Hepatocyte (in vitro differentiated cells): ENCODE results near the gene FXYD1. TPM values are rescaled to one million over a fixed set of nuclear protein-coding genes. Genes with fewer than 3 reads are reported as not detected.

ENCODE experiments used
- DNase-seq: peaks from one replicate; pipeline ENCODE4 v3.0.0-alpha.2; 2016; ENCODE audit warnings: low spot score
- H2AFZ ChIP-seq: fragments of 200-600 bp; sonication (generic); 2 replicates; pipeline ENCODE4 v1.6.0; 2016; ENCODE audit warnings: antibody characterized with exemption, mild to moderate bottlenecking
- H3K27ac ChIP-seq: fragments of 200-600 bp; sonication (generic); 2 replicates; pipeline ENCODE4 v1.5.1; 2016; ENCODE audit warnings: mild to moderate bottlenecking
- H3K27me3 ChIP-seq: fragments of 200-600 bp; sonication (generic); 2 replicates; pipeline ENCODE4 v1.6.1; 2016
- H3K36me3 ChIP-seq: fragments of 200-600 bp; sonication (generic); replicated peaks from 2 replicates; pipeline ENCODE4 v1.5.1; 2016; ENCODE audit warnings: low read depth; ENCODE audit not compliant: insufficient read depth
- H3K4me1 ChIP-seq: fragments of 200-600 bp; sonication (generic); 2 replicates; pipeline ENCODE4 v1.5.1; 2016; ENCODE audit warnings: mild to moderate bottlenecking, moderate library complexity; ENCODE audit not compliant: insufficient read depth
- H3K4me2 ChIP-seq: fragments of 200-600 bp; sonication (generic); 2 replicates; pipeline ENCODE4 v1.6.0; 2016
- H3K4me3 ChIP-seq: fragments of 200-600 bp; sonication (generic); 2 replicates; pipeline ENCODE4 v1.5.1; 2016; ENCODE audit warnings: mild to moderate bottlenecking
- H3K79me2 ChIP-seq: fragments of 200-600 bp; sonication (generic); 2 replicates; pipeline ENCODE4 v1.6.0; 2017; ENCODE audit warnings: mild to moderate bottlenecking
- H3K9me2 ChIP-seq: fragments of 200-600 bp; sonication (generic); replicated peaks from 2 replicates; pipeline ENCODE4 v1.6.0; 2017; ENCODE audit warnings: mild to moderate bottlenecking; ENCODE audit not compliant: insufficient read depth
- H3K9me3 ChIP-seq: fragments of 200-600 bp; sonication (generic); 2 replicates; pipeline ENCODE4 v1.5.1; 2016; ENCODE audit warnings: low read depth, mild to moderate bottlenecking
- H4K20me1 ChIP-seq: fragments of 200-600 bp; sonication (generic); 2 replicates; pipeline ENCODE4 v1.6.0; 2016; ENCODE audit warnings: mild to moderate bottlenecking; ENCODE audit not compliant: insufficient read depth, poor library complexity, severe bottlenecking
- EZH2 ChIP-seq: fragments of 200-600 bp; sonication (generic); IDR thresholded peaks from 2 replicates; pipeline ENCODE4 v1.6.1; 2016; ENCODE audit warnings: antibody characterized with exemption, mild to moderate bottlenecking, borderline replicate concordance
- EZH2phosphoT487 ChIP-seq: fragments of 200-600 bp; sonication (generic); IDR thresholded peaks from one replicate; pipeline ENCODE4 v1.6.1; 2018; ENCODE audit warnings: antibody characterized with exemption, mild to moderate bottlenecking, low read depth, moderate library complexity; ENCODE audit not compliant: unreplicated experiment, severe bottlenecking
- WGBS: methylation state at CpG from one replicate; pipeline ENCODE4 v1.1.6; 2016; ENCODE audit warnings: low lambda C conversion rate; ENCODE audit errors: missing lambda C conversion rate; 5-methylcytosine and 5-hydroxymethylcytosine counted together
- polyA plus RNA-seq: library from polyadenylated mRNA; unstranded; fragments of >200 nt; fragmentation: Nextera tagmentation; extraction: Ambion mirVana; gene quantifications from 2 replicates; pipeline ENCODE4 v1.2.1, GENCODE V29; 2016
- total RNA-seq: library from RNA; depleted of rRNA; stranded (reverse); fragments of >200 nt; gene quantifications from 2 replicates; pipeline ENCODE4 v1.2.3, GENCODE V29; 2014
- TF ChIP-seq, protein P1 (sequence below): fragments of 200-600 bp; sonication (generic); IDR thresholded peaks from 2 replicates; pipeline ENCODE4 v1.5.1; 2016; ENCODE audit warnings: antibody characterized with exemption, mild to moderate bottlenecking; ENCODE audit not compliant: poor library complexity

Gene FXYD1
- total and polyA plus RNA-seq, 2 experiments from 2014 or later = 2.9 to 22.0 TPM

DNA sequence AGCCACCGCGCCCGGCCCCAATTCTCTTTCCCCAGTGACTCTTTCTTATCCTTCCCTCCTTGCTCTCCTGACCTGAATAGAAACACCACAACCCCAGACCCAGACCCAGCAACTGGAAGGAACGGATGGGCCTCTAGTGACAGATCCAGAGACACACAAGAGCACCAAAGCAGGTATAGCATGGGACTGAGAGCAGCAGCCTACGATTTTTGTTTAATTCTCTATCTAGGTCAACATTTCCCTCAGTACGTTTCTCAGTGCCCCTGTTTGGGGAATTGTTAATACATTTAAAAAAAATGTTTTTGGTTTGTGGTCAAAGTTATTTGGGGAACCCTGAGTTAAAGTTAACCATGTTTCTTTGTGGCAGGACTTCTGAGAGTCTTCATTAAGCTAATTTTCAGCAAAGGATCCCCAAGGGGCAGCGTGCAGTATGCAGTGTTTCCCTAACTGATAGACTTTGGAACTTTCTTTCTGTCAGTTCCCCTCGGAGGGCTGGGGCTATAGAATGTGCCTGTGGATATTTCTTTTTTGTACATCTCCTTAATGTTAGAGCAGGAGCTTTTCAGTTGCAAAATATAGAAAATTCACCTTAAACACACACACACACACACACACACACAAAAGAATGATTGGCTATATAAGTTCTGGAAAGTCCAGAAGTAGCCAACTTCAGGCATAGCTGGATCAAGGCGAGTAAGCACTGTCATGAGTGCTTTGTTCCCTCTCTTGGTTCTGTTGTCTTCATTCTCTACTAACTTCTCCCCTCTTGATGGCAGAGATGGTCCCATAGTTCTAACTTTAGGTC, 22.2 kb downstream of the FXYD1 start:
- WGBS = 86% methylated on average over 9 of the region's 9 CpGs
- TF ChIP-seq EZH2 = no peak
- TF ChIP-seq EZH2phosphoT487 = no peak
- TF ChIP-seq, protein P1, sequence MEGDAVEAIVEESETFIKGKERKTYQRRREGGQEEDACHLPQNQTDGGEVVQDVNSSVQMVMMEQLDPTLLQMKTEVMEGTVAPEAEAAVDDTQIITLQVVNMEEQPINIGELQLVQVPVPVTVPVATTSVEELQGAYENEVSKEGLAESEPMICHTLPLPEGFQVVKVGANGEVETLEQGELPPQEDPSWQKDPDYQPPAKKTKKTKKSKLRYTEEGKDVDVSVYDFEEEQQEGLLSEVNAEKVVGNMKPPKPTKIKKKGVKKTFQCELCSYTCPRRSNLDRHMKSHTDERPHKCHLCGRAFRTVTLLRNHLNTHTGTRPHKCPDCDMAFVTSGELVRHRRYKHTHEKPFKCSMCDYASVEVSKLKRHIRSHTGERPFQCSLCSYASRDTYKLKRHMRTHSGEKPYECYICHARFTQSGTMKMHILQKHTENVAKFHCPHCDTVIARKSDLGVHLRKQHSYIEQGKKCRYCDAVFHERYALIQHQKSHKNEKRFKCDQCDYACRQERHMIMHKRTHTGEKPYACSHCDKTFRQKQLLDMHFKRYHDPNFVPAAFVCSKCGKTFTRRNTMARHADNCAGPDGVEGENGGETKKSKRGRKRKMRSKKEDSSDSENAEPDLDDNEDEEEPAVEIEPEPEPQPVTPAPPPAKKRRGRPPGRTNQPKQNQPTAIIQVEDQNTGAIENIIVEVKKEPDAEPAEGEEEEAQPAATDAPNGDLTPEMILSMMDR = no peak
- H3K27ac ChIP-seq = no peak overlapping the region
- H3K36me3 ChIP-seq = no peaks in the 10 kb centered on the region
- H3K79me2 ChIP-seq = no peaks in the 10 kb centered on the region
- no peaks in the 10 kb centered on the region for H3K9me2 ChIP-seq
- H3K4me2 ChIP-seq = no peak overlapping the region
- H3K4me1 ChIP-seq = no peaks in the 10 kb centered on the region
- H3K27me3 ChIP-seq = peaks cover 6% of the 10 kb centered on the region
- DNase-seq = no peak
- no peaks in the 10 kb centered on the region for H3K9me3 ChIP-seq
- no peak overlapping the region for H2AFZ ChIP-seq
- no peak overlapping the region for H3K4me3 ChIP-seq
- H4K20me1 ChIP-seq = no peaks in the 10 kb centered on the region

DNA sequence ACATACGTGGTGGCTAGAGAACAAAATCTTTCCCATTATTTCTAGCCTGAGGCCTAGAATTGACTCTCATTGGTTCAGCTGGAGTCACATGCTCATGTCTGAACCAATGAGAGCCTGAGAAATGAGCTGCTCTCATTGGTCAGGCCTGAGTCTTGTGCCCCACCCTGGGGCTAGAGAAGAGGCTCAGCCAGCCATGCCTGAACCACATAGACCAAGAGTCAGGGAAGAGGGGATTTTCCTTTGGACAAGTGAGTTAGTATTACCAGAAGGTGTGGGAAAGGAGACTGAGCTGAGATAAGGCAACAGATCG, 22.8 kb downstream of the FXYD1 start:
- no peaks in the 10 kb centered on the region for H3K4me1 ChIP-seq
- H2AFZ ChIP-seq = no peak overlapping the region
- no peak overlapping the region for H3K4me3 ChIP-seq
- no peak overlapping the region for H3K27ac ChIP-seq
- peaks cover under 1% of the 10 kb centered on the region for H3K27me3 ChIP-seq
- WGBS = 88% methylated on average over 2 of the region's 2 CpGs
- no peak overlapping the region for H3K4me2 ChIP-seq
- TF ChIP-seq EZH2phosphoT487 (no peak), EZH2 (no peak)
- TF ChIP-seq, protein P1 = no peak
- H3K9me2 ChIP-seq = no peaks in the 10 kb centered on the region
- no peak for DNase-seq
- no peaks in the 10 kb centered on the region for H3K36me3 ChIP-seq
- H4K20me1 ChIP-seq = no peaks in the 10 kb centered on the region
- H3K9me3 ChIP-seq = no peaks in the 10 kb centered on the region
- H3K79me2 ChIP-seq = no peaks in the 10 kb centered on the region

DNA sequence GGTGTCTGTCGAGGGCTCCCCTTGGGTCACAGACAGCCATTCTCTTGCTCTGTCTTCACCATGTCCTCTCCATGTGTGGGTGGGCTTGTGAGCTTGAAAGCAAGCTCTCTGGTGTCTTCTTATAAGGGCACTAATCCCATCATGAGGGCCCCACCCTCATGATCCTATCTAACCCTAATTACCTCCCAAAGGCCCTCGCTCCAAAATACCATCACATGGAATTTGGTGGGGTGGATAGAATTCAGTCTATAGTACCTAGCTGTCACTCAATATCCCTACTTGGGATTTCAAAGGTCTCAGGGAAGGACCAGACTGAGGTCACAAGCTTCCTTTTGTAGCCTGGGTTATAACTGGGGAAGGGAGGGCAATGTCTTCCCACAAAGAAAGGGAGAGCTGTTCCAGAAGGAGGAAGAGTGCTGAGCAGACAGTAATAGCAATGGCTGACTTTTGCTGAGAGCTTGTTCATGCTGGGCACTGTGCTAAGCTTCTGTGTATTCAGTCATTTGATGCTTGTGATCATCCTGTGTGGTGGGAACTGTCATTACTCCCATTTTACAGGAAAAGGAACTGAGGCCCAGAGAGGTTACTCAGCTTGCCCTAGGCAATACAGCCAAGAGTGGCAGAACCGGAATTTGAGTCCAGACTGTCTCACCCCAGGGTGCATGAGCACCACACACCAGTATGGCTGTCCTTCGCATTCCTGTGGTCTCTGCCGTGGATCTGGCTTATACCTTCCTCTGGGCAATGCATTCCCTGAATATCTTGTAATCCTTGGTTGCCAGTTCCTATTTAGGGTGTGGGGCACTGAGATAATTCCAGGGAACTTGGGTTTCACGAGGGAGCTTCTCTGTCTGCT, 24.1 kb downstream of the FXYD1 start:
- no peak overlapping the region for H3K4me2 ChIP-seq
- TF ChIP-seq, protein P1 = no peak
- no peak for TF ChIP-seq EZH2
- TF ChIP-seq EZH2phosphoT487 = no peak
- no peak for DNase-seq
- no peaks in the 10 kb centered on the region for H3K79me2 ChIP-seq
- no peak overlapping the region for H3K27ac ChIP-seq
- no peak overlapping the region for H2AFZ ChIP-seq
- no peaks in the 10 kb centered on the region for H3K9me2 ChIP-seq
- 75% methylated on average over 6 of the region's 6 CpGs for WGBS
- no peaks in the 10 kb centered on the region for H4K20me1 ChIP-seq
- no peaks in the 10 kb centered on the region for H3K36me3 ChIP-seq
- no peaks in the 10 kb centered on the region for H3K27me3 ChIP-seq
- H3K9me3 ChIP-seq = no peaks in the 10 kb centered on the region
- H3K4me1 ChIP-seq = no peaks in the 10 kb centered on the region
- H3K4me3 ChIP-seq = no peak overlapping the region
